Measurements from ENCODE around the gene SLC48A1. TPM values are rescaled to one million over a fixed set of nuclear protein-coding genes. Genes with fewer than 3 reads are reported as not detected.
A peak's percentile ranks its signal among the peaks of the same experiment; 100 is the strongest.

The SLC48A1 gene
- total RNA-seq, 1 experiment from 2014 or later, result 37.5 TPM

DNA sequence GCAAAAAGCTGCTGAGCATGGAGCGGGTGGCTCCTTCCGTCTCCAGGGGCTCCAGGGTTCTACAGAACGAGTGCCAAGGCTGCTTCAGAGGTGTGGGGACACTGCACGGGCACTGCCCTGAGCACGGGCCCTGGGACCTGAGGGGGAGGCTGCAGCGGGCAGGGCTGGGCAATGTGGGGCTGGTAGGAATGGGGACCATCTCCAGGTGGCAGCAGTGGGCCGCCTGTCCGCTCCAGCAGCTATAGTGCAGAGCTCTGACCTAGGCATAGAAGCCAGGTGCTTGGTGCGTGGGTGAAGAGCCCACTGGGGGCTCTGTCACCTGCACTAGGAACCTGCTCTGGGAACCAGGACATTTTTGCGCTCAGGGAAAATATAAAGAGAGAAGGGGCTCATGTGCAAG lies 24.4 kb downstream of the SLC48A1 start:
- Mint-ChIP-seq H3K27ac (ENCODE audit: unreplicated experiment) (no peak overlapping the region), H3K4me3 (ENCODE audit: unreplicated experiment) (no peak overlapping the region), H3K36me3 (ENCODE audit: insufficient read depth, unreplicated experiment) (peaks cover 20% of the 10 kb centered on the region), H3K27me3 (ENCODE audit: insufficient read depth, unreplicated experiment) (no peaks in the 10 kb centered on the region), H3K4me1 (ENCODE audit: low read depth, unreplicated experiment) (no peaks in the 10 kb centered on the region), H3K9me3 (ENCODE audit: unreplicated experiment) (no peaks in the 10 kb centered on the region)
- no TSS peak for BruUV-seq (replicated peaks)
- intact Hi-C loops (cut with micrococcal nuclease; ENCODE audit: unreplicated experiment), result loop anchor here (1.0 to 5.0 kb wide), 3 partner anchors 23 to 165 kb away; partner anchors contain the start of gene TMEM106C
- H3K4me1 ChIP-seq, result no peaks in the 10 kb centered on the region
- DNase-seq, result peak in 1 of 2 experiments; percentile 66
- TF ChIP-seq, protein P1, sequence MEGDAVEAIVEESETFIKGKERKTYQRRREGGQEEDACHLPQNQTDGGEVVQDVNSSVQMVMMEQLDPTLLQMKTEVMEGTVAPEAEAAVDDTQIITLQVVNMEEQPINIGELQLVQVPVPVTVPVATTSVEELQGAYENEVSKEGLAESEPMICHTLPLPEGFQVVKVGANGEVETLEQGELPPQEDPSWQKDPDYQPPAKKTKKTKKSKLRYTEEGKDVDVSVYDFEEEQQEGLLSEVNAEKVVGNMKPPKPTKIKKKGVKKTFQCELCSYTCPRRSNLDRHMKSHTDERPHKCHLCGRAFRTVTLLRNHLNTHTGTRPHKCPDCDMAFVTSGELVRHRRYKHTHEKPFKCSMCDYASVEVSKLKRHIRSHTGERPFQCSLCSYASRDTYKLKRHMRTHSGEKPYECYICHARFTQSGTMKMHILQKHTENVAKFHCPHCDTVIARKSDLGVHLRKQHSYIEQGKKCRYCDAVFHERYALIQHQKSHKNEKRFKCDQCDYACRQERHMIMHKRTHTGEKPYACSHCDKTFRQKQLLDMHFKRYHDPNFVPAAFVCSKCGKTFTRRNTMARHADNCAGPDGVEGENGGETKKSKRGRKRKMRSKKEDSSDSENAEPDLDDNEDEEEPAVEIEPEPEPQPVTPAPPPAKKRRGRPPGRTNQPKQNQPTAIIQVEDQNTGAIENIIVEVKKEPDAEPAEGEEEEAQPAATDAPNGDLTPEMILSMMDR (IDR thresholded peaks at IDR 0.05; ENCODE audit: insufficient read depth in 1 of 2, low read depth in 1 of 2, low read length in 1 of 2, severe bottlenecking in 1 of 2, unreplicated experiment in 1 of 2), result peak; percentile 31 to 68
- ChIA-PET CTCF (interaction anchor here (1.0 to 6.2 kb wide), 12 partner anchors 11 to 152 kb away, joined by 3 to 101 read pairs (median 4); partner anchors contain the start of gene VDR), POLR2A (no interaction called here)
- H3K4me3 ChIP-seq (ENCODE audit: low read depth, low read length), result no peak overlapping the region
- peaks cover 5% of the 10 kb centered on the region for H3K36me3 ChIP-seq (ENCODE audit: control insufficient read depth, insufficient read depth, low read length)
- H3K27me3 ChIP-seq (replicated peaks; ENCODE audit: control insufficient read depth, insufficient read depth, low read length), result no peaks in the 10 kb centered on the region
- no peaks in the 10 kb centered on the region for H3K9me3 ChIP-seq

DNA sequence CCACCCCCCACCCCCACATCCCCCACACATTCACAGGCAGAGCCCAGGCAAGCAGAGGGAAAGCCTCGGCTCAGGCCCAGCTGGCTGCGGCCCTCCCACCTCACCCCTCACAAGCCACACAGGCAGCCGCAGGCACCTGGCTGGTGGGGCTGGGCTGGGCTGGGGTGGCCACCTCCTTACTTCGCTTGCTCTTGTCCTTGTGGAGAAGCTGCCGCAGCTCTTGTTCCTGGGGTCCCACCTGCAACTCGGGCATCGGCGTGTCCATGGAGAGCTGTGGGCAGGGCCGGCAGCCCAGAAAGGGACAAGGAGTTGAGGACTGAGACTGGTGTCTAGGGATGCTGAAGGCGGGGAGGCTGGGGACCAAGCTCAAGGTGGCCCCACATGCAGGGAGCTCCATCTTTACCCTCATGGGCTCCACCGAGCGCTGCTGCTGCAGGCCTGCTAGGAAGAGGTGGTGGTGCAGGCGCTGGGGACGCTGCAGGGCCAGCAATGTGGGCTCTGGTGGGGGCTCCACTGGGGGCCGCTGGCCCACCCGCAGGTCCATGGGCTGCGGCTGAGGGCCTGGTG lies 25.4 kb downstream of the SLC48A1 start:
- Histone ChIP-seq H3K4me3 (ENCODE audit: low read depth, low read length) (no peak overlapping the region), H3K4me1 (no peaks in the 10 kb centered on the region), H3K36me3 (ENCODE audit: control insufficient read depth, insufficient read depth, low read length) (peaks cover 5% of the 10 kb centered on the region), H3K27me3 (replicated peaks; ENCODE audit: control insufficient read depth, insufficient read depth, low read length) (no peaks in the 10 kb centered on the region), H3K9me3 (no peaks in the 10 kb centered on the region)
- H3K27me3 Mint-ChIP-seq (ENCODE audit: insufficient read depth, unreplicated experiment), result no peaks in the 10 kb centered on the region
- no TSS peak for BruUV-seq (replicated peaks)
- TF ChIP-seq, protein P1 (IDR thresholded peaks at IDR 0.05; ENCODE audit: insufficient read depth in 1 of 2, low read depth in 1 of 2, low read length in 1 of 2, severe bottlenecking in 1 of 2, unreplicated experiment in 1 of 2), result no peak
- H3K4me3 Mint-ChIP-seq (ENCODE audit: unreplicated experiment), result no peak overlapping the region
- ChIA-PET POLR2A (no interaction called here), CTCF (interaction anchor here (0.7 to 6.2 kb wide), 3 partner anchors 22 to 41 kb away, joined by 3 to 101 read pairs (median 21); no protein-coding TSS in a partner anchor)
- intact Hi-C loops (cut with micrococcal nuclease; ENCODE audit: unreplicated experiment), result loop anchor here (5.0 kb wide), 1 partner anchor 164 kb away; the partner anchor contains the start of gene TMEM106C
- H3K27ac Mint-ChIP-seq (ENCODE audit: unreplicated experiment), result no peak overlapping the region
- H3K4me1 Mint-ChIP-seq (ENCODE audit: low read depth, unreplicated experiment), result no peaks in the 10 kb centered on the region
- no peaks in the 10 kb centered on the region for H3K9me3 Mint-ChIP-seq (ENCODE audit: unreplicated experiment)
- no peak for DNase-seq
- H3K36me3 Mint-ChIP-seq (ENCODE audit: insufficient read depth, unreplicated experiment), result peaks cover 17% of the 10 kb centered on the region

- ChIA-PET POLR2A (no interaction called here), CTCF (no interaction called here)
- intact Hi-C loops (cut with micrococcal nuclease; ENCODE audit: unreplicated experiment), result loop anchor here (5.0 kb wide), 1 partner anchor 163 kb away; the partner anchor contains the start of gene TMEM106C
- H3K4me3 ChIP-seq (ENCODE audit: low read depth, low read length), result no peak overlapping the region
- H3K36me3 ChIP-seq (ENCODE audit: control insufficient read depth, insufficient read depth, low read length), result peaks cover 3% of the 10 kb centered on the region
- no peak for DNase-seq
- Mint-ChIP-seq H3K27ac (ENCODE audit: unreplicated experiment) (no peak overlapping the region), H3K4me1 (ENCODE audit: low read depth, unreplicated experiment) (no peaks in the 10 kb centered on the region), H3K27me3 (ENCODE audit: insufficient read depth, unreplicated experiment) (no peaks in the 10 kb centered on the region), H3K4me3 (ENCODE audit: unreplicated experiment) (no peak overlapping the region), H3K9me3 (ENCODE audit: unreplicated experiment) (no peaks in the 10 kb centered on the region), H3K36me3 (ENCODE audit: insufficient read depth, unreplicated experiment) (peaks cover 13% of the 10 kb centered on the region)
- no peaks in the 10 kb centered on the region for H3K9me3 ChIP-seq
- BruUV-seq (replicated peaks), result no TSS peak
- TF ChIP-seq, protein P1 (IDR thresholded peaks at IDR 0.05; ENCODE audit: insufficient read depth in 1 of 2, low read depth in 1 of 2, low read length in 1 of 2, severe bottlenecking in 1 of 2, unreplicated experiment in 1 of 2), result no peak
- H3K27me3 ChIP-seq (replicated peaks; ENCODE audit: control insufficient read depth, insufficient read depth, low read length), result no peaks in the 10 kb centered on the region
- no peaks in the 10 kb centered on the region for H3K4me1 ChIP-seq
These were observed 26.4 kb downstream of the SLC48A1 start for GRCh38 chr12:47799357-47799955.

Measured in Caco-2 (cell line).